Fibroblast of lung (primary cell): ENCODE measurements around the gene TUNAR.

Experiments
- EZH2 ChIP-seq: IDR thresholded peaks from 2 replicates; pipeline ENCODE4 v1.5.1; 2012; ENCODE audit warnings: low read length, control low read depth, mild to moderate bottlenecking; ENCODE audit errors: missing control alignments
- TF ChIP-seq, protein P1 (sequence below), 2 donors: IDR thresholded peaks in 1 of 2; conservative IDR thresholded peaks in 1 of 2; 1 replicate in 1 of 2; 2 replicates in 1 of 2; pipeline ENCODE4 v1.5.1; 2011 to 2012; ENCODE audit warnings: low read length in 2 of 2, control low read depth in 1 of 2, inconsistent platforms in 1 of 2, low read depth in 1 of 2, mild to moderate bottlenecking in 1 of 2

DNA sequence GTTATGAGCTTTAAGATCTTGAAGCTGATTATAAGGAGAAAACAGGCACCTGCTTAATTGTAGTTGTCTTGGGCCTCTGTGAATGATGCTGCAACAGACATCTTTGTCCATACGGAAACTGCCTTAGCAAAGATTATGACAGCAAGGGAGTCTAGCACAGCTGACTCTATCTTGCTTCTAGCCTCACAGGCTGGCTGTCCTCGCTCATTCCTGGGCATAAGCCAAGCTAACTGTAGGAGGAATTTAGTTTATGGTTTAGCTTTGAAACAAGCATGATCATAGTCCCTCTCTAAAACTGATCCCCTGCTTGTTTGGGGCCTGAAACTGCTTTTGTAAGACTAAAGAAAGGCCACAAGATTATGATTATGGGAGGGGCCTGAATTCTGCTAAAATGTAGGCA is 88.3 kb downstream of the TUNAR start:
- TF ChIP-seq, protein P1, sequence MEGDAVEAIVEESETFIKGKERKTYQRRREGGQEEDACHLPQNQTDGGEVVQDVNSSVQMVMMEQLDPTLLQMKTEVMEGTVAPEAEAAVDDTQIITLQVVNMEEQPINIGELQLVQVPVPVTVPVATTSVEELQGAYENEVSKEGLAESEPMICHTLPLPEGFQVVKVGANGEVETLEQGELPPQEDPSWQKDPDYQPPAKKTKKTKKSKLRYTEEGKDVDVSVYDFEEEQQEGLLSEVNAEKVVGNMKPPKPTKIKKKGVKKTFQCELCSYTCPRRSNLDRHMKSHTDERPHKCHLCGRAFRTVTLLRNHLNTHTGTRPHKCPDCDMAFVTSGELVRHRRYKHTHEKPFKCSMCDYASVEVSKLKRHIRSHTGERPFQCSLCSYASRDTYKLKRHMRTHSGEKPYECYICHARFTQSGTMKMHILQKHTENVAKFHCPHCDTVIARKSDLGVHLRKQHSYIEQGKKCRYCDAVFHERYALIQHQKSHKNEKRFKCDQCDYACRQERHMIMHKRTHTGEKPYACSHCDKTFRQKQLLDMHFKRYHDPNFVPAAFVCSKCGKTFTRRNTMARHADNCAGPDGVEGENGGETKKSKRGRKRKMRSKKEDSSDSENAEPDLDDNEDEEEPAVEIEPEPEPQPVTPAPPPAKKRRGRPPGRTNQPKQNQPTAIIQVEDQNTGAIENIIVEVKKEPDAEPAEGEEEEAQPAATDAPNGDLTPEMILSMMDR (conservative IDR thresholded peaks at IDR 0.05 in 1 of 2, IDR thresholded peaks at IDR 0.05 in 1 of 2; ENCODE audit: low read depth in 1 of 2, low read length in 2 of 2) = no peak
- no peak for TF ChIP-seq EZH2
